Dermis lymphatic vessel endothelial cell (primary cell): ENCODE data around the gene SEC14L3. TPM values are rescaled to one million over a fixed set of nuclear protein-coding genes. Genes with fewer than 3 reads are reported as not detected.

ENCODE experiments used
- total RNA-seq: library from RNA; depleted of rRNA; stranded (reverse); fragments of >200 nt; gene quantifications from 2 replicates; pipeline ENCODE4 v1.2.1, GENCODE V29; 2014

SEC14L3 gene
- not detected in 2 replicates for total RNA-seq

DNA sequence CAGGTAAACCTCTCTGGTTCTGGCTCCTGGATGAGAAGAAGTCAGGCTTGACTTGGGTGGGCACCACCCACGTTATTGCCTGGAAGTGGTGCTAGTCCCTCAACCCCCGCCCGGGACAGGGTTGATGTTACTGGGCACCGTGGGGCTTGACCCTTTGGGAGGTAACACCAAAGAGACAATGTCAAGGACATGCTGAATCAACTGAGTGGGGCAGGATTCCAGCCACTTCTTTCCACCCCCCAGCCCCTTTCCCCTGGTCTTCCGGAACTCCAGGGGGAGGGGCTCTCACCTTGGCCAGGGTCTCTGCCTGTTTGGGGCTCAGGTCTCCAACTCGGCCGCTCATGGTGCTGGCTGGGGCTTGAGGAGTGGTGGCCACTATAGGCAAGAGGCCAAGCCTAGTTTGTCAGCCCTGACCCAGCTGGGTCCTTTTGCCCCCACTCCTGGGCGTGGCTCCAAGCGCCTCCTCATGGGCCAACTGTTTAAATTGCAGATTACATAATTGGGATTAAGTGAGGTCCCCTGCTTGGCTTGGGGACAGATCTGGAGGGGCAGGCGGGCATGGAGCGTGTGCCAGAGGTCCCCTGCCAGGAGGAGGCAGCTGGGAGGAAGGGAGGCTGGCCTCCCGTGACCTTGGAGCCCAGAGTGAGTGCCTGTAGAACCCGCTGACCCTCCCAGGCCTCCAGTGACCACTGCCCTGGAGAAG, at the start of gene SEC14L3:
TSS of gene SEC14L3 (minus strand) at position 402 of the 703 bp plus-strand sequence. CDS start at position 343, 59 bp downstream.

DNA sequence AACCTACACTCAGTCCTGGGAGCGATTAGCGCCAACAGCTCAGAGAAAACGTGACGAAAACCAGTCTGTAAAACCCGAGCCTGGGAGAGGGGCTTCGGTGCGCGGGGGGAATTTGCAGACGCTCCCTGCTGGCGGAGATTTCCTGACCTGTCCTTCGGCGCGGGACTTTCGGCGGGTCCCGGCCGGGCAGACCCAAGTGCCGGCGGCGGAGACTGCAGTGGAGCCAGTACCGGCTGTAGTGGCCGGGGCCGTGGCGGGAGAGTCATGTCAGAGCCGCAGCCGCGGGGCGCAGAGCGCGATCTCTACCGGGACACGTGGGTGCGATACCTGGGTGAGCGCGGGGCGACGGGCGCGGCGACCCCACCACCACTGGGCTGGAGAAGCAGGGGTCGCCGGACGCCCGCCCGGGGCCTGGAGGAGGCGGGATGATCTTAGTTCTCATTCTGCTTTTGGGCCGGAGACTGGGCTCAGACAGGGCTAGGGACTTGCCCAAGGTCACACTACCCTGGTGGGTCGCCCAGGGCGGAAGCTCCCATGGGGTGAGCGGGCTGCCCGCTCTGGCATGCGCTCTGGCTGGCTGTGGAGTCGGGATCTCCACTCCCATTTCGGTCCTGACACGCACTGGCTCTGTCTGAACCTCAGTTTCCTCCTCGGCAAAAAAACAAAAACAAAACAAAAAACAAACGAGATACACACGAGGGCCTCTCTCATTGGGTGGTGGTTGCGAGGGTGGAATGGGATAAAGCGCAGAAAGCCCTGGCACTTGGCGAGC, 46.0 kb downstream of the SEC14L3 start, which contains the start of gene MTFP1:
TSS of gene MTFP1 (plus strand) at position 153 of the 772 bp plus-strand sequence. CDS start at position 265, 112 bp downstream.

Other genes with a start within 250 kb of the SEC14L3 start
- 0.11 and 0.34 TPM in 2 replicates for gene LIF, start 225.3 kb downstream of the SEC14L3 start, total RNA-seq
- not detected in 2 replicates for gene OSM, start 205.2 kb downstream of the SEC14L3 start, total RNA-seq
- 7.5 and 8.1 TPM in 2 replicates for gene CASTOR1, start 182.5 kb downstream of the SEC14L3 start, total RNA-seq
- 8.1 TPM in 2 replicates for gene TBC1D10A, start 145.1 kb downstream of the SEC14L3 start, total RNA-seq
- 15.8 and 19.6 TPM in 2 replicates for gene SF3A1, start 115.1 kb downstream of the SEC14L3 start, total RNA-seq
- gene CCDC157, start 115.0 kb downstream of the SEC14L3 start, total RNA-seq = 1.3 and 1.5 TPM in 2 replicates
- 17.5 and 21.7 TPM in 2 replicates for gene RNF215, start 84.6 kb downstream of the SEC14L3 start, total RNA-seq
- 16.1 and 16.6 TPM in 2 replicates for gene SEC14L2, start 75.0 kb downstream of the SEC14L3 start, total RNA-seq
- 16.6 and 17.4 TPM in 2 replicates for gene MTFP1, start 46.2 kb downstream of the SEC14L3 start, total RNA-seq
- gene SEC14L4, start 33.7 kb upstream of the SEC14L3 start, total RNA-seq = 0.17 TPM in 1 of 2 replicates, not detected in the other
- gene SEC14L6, start 74.7 kb upstream of the SEC14L3 start, total RNA-seq = under 0.01 TPM in 1 of 2 replicates, not detected in the other
- gene GAL3ST1, start 102.6 kb upstream of the SEC14L3 start, total RNA-seq = under 0.01 TPM in 1 of 2 replicates, not detected in the other
- gene PES1, start 119.9 kb upstream of the SEC14L3 start, total RNA-seq = 51.3 and 75.8 TPM in 2 replicates
- 13.8 and 18.5 TPM in 2 replicates for gene TCN2, start 135.2 kb upstream of the SEC14L3 start, total RNA-seq
- 10.5 and 31.3 TPM in 2 replicates for gene SLC35E4, start 163.8 kb upstream of the SEC14L3 start, total RNA-seq
- 9.3 and 11.6 TPM in 2 replicates for gene DUSP18, start 195.9 kb upstream of the SEC14L3 start, total RNA-seq
- 8.6 and 14.9 TPM in 2 replicates for gene OSBP2, start 222.9 kb upstream of the SEC14L3 start, total RNA-seq